IPS DF 4.7 (cell line): Measurements from ENCODE around the gene COPS4.
"Not testable (repeated sequence)": the region's sequence is repeated elsewhere in the genome, so short reads cannot be mapped to it uniquely, and the experiment has no call there.

Experiments used
- DNase-seq: peaks from one replicate; pipeline ENCODE4 v3.0.0-alpha.2; 2013; ENCODE audit warnings: low spot score; ENCODE audit errors: extremely low read depth

Gene COPS4

DNA sequence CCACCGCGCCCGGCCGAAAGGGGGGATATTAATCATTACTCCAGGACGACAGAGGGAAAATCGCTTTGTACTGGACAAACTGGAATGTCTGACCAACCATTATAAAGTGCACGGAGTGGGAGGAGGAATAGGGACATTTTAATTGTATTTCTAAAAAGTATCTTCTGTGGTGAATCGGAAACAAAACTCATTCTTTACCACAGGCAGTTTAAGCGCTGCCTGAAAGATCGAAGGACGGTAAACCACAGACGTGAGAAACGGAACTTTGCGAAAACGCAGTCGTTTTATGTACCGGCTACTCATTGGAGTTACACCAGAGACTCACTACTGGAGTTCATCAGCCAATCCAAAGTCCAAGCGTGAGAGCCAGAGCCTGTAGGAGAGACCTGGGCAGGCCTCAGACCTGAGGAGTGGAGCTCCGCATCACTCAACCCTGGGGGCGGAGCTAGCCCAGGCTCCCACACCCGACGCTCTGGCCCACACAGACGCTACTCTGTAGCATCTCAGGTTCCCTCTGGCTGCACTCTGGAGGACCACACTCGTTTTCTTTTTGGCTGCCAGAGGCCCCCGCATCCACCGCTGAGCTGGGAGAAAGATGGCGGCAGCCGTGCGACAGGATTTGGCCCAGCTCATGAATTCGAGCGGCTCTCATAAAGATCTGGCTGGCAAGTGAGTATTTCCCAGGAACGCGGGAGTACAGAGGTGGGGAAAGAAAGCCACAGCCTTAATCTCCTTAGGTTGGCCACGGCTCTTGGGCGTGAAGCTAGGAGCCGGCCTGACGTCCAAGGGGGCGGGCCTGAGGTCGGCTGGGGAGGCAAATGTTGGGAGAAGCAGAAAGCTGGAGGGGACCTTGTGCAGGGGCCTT is at the start of gene COPS4:
Gene COPS4 (plus strand): TSS at position 554 of the 865 bp plus-strand sequence. CDS start 42 bp downstream, at position 596.
- peak; percentile 99 for DNase-seq

DNA sequence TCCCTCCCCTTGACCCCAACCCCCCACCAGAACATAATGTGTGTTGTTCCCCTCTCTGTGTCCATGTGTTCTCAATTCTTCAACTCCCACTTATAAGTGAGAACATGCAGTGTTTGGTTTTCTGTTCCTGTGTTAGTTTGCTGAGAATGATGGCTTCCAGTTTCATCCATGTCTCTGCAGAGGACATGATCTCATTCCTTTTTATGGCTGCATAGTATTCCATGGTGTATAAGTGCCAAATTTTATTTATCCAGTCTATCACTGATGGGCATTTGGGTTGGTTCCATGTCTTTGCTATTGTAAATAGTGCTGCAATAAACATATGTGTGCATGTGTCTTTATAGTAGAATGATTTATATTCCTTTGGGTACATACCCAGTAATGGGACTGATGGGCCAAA is 47.5 kb upstream of the COPS4 start:
- not testable (repeated sequence) for DNase-seq

DNA sequence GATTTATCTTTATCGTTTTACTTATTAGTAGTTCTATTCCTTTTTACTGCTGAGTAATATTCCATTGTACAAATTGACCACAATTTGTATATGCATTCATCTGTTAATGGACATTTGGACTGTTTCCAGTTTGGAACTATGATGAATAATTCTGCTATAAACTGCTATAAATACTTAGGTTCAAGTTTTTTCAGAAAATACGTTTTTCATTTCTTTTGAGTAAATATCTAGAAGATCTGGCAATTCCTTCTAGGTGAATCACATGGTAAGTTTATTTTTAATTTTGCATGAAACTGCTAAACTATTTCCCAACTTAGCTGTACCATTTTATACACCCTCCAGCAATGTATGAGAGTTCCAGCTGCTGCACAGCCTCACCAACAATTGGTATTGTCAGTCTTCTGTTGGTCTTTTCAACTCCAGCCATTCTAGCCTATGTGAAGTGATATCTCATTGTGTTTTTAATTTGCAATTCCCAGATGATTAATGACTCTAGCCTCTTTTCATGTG is 46.6 kb upstream of the COPS4 start:
- no peak for DNase-seq

DNA sequence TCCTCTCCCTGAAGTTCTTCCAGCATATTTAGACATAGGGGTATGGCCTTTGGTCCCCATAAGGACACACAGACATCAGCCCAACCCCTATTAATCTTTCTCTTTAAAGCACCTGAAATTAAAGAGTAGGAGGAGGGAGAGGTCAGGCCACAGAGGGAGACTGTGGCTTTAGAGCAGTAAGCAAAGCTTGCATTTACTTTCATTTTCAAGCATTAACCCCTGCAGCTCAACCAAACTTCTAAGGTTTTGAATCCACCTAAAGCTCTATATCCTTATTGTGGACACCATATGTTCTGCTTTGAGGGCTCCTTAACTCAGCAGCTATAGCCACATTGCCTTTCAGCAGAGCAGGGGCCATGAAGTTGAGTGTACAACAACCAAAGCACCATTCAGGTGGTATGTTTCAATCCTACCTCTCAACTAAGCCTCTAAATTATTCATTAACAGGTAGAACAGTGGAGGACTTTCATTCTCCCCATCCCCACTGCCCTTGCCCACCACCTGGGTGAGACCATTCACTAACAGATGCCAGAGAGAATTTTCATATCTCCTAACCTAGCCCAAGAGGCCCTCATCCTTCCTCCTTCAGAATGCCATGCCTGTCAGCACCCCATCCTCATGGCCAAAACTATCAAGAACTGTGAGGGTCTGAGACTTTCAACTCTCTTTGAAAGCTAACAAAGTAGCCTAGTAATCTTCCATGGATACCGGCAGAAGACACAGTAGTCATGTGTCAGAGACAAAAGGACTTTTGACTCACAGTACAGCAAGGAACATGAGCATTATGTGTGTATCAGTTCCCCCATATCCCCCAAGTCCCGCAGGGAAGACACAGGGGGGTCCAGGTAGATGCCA is 45.2 kb upstream of the COPS4 start:
- DNase-seq = no peak

DNA sequence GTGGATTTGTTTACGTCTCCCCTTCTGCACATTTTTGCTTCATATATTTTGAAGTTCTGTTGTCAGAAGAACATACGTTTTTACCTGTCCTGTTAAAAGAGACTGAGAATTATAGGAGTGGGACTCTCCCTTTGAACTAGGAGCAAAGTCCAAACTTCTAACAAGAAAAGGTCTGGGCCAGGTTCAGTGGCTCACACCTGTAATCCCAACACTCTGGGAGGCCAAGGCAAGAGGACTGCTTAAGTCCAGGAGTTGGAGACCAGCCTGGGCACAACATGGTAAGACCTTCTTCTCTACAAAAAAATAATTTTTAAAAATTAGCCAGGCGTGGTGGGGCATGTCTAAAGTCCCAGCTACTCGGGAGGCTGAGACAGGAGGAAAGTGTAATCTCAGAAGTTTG is 40.1 kb upstream of the COPS4 start:
- DNase-seq = no peak

DNA sequence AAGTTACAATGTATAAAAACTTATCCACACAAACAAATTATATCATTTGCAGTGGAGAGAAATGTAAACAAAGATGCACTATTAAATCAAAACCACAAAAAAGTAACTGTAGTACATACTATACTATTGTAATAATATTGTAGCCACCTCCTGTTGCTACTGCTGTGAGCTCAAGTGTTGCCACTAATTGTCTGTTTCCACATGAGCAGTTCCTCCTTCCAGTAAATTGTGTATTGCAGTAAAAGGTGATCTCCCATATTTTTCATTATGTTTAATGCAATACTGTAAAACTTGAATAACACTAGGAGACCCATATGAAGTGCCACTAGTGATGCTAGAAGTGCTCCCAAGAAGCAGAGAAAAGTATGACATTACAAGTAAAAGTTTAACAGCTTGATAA is 36.1 kb upstream of the COPS4 start:
- DNase-seq = no peak

DNA sequence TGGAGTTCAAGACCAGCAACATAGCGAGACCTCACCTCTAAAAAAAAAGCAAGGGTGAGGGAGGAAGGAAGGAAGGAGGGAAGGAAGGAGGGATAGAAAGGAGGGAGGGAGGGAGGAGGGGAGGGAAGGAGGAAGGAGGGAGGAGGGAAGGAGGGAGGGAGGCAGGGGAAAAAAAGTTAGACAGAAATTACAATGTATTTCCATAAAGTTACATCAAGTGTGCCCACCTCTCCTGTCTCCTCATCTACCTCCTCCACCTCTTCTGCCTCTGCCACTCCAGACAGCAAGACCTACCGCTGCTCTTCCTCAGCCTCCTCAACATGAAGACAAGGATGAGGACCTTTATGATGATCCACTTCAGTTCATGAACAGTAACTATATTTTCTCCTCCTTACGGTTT is 32.7 kb upstream of the COPS4 start:
- DNase-seq = no peak

DNA sequence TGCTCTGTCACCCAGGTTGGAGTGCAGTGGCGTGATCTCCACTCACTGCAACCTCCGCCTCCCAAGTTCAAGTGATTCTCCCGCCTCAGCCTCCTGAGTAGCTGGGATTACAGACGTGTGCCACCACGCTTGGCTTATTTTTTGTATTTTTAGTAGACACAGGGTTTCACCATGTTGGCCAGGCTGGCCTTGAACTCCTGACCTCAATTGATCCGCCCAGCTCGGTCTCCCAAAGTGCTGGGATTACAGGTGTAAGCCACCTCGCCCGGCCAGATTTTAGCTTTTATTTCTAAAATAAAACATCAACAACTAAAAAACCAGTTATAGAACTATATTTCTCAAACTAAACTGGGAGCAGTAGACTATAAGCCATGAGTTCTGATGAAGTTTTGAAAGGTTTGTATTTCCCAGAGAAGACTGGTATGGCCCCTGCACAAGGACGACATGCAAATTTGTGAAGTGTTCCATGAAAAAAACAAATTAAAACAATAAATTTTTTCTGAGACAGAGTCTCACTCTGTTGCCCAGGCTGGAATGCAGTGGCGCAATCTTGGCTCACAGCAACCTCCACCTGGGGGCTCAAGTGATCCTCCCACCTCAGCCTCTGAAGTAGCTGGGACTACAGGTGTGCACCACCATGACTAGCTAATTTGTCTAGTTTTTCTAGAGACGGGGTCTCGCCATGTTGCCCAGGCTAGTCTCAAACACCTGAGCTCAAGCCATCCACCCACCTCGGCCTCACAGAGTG is 31.8 kb upstream of the COPS4 start:
- DNase-seq = not testable (repeated sequence)

DNA sequence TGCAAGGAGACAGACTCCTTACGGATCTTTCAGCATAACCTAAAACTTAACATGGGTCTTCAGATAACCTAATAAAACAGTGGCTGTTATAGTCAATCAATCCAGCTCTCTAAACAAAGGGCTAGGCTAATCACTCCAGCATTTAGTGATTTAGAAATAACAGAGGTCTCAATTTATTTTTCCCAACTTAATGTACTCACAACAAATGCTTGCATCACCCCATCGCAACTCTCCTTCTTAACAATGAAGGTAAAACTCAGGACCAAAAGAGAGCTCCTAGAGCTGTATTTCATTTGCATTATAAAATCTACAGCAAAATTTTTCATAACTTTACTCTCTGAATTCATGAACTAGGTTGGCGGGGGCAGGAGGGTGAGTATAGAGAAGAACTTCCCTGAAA is 25.5 kb upstream of the COPS4 start:
- DNase-seq = no peak

DNA sequence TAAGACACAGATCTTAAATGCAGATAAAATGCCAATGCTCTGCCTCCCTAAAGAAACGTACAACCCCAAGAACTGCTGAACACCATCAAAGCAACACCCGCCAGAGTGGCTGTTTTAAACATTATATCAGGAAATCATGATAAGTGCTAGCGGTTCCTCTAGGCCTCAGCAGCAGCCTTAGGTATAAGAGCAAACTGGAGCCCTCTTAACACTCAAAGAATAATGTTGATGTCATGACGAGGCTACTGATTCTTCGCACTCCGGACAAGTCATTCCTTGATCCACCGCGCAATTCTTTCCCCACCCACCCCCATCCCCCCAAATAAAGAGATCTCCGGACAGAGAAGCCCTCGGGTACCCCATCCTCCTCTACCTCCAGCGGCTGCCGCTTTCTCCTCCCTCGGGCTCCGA is 24.9 kb upstream of the COPS4 start:
- DNase-seq = no peak

DNA sequence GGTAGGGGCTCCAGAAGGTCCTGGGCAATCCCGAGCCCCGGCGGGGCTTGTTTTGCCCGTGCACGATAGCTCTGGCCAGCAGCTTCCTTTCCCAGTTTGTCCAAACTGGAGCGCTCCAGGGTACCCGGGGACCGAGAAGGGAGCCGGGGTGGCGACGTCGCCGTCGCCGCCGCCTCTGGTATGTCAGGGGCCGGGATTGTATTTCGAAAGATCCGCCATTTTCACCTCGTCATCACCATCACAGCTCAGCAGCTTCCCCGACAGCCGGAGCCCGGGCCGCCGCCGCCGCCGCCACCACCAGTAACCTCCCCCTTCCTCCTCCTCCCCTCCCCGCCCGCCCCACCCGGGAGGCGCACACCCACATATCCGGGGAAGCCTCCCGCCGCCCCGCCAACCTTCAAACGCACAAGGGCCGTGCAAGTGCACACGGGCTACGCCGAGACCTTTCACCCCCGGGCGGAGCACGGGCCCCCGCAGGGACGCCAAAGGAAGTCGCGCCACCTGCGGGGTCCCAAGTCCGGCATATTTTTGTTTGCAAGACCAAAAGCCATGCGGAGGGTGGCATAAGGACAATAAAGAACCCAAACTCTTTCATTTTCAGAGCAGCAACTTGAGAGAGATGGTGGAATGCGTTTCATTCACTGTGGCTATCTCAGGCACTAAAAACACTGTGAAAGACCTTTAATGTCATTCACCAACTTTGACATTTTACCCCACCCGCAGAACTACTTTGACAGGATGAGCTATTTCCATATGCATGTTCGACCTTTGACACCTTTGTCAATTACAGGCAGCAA is 24.3 kb upstream of the COPS4 start, which contains the start of gene LIN54:
Gene LIN54 (minus strand): TSS at position 302 of the 797 bp plus-strand sequence. CDS start 25,979 bp downstream, outside the sequence.
- no peak for DNase-seq

DNA sequence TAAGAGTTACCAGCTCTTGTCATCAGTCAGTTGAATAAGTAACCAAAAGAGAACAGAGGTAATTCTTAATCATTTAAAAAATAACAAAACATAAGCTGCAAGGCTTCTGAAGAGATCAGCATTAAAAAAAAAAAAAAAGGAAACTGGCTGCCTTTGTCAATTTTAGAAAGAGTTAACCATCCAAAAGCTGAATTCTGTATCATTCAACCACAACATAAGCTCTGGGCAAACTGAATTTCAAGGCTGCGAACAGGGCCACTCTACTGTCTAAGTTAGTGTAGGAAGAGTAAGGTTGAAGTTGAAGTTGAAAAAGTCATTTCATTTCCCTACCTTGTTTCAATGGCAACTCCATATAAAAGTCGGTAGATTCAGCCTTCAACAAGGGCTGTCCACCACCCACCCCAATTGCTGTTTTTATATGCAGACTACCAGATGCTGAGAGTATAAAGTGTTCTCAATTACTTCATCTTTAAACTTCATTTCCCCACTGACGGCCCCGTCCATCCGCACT is 23.2 kb upstream of the COPS4 start:
- no peak for DNase-seq

DNA sequence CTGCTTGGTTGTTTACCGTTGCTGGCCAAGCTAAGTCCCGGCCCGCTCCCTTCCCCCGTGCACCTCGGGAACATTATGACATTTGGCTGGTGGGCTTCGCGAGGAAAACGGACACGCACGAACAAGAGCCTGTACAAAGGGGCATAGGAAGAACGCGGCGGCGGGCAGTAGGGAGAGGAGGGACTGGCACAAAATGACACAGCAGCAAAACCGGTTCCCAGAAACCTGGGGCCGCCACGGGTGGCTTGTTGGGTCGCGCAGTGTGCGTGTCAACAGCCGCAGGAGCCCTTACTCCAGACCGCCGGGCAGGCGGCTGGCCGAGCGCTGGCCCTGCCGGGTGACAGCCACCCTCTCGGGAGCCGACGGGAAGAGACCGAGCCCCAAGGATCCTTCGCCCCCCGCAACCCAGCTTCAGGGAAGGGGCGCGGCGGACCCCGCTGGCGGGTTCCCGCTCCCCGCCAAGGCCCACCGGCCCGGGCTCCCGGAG is 22.7 kb upstream of the COPS4 start:
- no peak for DNase-seq

DNA sequence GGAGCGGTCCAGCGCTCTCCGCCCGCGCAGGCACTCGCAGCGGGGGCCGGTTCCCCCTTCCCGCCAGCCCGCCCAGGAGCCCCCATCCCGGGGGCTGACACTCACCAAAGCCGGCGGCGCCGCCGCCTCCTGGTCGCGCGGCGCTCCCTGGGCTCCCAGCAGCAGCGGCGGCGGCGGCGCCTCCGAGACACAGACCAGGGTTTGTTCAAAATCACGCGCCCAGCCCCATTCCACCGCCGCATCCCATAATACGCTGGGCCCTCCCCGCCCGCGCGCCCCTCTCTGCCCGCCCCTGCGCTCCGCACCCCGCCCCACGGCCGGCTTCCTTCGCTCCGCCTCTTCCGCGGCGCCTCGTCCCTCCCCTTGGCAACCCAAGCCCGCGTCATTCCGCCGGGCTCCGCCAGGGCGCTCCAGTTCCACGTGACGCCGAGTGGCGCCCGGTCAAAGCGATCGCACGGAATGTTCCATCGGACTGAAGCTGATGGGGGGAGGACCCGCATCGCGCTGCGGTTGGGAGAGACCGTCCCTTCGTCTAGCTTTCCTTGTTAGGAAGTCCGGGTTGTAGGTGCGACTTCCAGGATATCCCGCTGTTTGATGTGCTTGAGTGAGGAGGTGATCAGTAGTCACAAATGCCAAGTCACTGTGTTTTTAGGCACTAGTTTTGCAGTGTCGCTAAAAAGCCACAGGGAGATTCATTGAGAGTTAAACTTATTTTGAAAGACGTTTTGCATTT is 22.1 kb upstream of the COPS4 start:
- peak; percentile 80 for DNase-seq

DNA sequence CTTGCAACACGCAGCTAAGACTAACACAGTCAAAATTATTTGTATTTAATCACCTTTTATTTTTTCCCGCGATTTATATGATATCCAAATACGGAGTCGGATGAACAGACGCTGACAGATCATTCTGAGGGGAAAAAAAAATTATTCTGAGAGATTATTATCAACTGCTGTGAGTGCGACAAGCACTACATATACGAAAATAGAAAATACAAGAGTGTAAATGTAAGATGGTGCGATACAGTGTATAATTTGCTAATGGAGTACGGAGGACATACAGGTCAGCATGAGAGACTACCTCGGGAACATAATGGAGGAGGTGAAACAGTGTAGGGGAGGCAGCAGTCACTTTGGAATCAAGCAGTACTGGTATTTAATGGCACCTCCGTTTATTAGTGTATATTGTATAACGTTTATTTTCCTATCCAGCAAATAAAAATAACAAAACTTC is 21.5 kb upstream of the COPS4 start:
- no peak for DNase-seq

DNA sequence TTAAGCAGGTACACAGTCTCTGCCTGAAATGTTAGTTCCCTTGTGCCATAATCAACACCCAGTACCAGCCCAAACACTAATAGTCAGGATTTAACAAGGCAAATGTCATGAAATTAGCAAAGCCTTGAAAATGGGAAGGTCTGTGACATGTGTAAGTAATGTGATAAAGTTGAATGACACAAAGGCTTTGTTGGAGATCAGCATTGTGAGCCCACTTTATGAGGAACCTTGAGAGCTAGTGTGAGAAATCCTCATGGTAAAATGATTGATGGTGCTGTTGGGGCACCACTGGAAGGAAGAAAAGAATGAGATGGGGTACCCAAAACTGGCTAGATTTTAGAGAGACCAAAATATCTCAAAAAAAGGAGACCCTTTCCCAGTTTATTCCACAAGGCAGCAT is 21.1 kb upstream of the COPS4 start:
- no peak for DNase-seq

DNA sequence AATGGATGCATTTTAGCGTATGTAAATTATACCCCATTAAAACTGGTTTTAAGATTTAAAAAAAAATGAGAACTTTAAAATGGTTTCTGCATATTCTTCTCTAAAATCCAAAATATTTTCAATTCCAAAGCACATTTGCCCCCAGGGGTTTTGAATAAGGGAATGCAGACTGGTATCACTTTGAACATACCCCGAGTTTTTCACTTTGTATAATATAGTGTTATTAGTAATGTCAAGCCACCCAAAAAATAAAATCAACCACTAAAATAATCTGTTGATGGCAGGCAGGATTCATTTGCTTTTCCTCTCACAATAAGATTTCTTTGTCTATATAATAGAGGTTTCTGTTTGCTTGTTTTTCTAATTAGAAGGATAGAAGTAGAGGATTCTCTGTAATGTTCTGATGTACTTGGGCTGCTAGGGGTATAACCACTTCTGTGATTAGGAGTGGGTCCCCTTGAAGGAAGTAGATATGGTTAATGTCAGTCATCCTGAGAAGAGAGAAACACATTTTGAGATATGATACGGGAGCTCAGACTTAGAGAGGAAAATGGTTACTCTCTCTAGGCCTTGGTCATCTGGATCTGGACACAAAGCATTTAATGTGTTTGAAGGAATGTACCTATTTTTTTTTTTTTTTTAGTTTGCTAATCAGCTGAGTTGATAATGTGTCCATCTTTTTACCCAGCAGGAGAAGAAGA is 15.0 kb upstream of the COPS4 start:
- no peak for DNase-seq

DNA sequence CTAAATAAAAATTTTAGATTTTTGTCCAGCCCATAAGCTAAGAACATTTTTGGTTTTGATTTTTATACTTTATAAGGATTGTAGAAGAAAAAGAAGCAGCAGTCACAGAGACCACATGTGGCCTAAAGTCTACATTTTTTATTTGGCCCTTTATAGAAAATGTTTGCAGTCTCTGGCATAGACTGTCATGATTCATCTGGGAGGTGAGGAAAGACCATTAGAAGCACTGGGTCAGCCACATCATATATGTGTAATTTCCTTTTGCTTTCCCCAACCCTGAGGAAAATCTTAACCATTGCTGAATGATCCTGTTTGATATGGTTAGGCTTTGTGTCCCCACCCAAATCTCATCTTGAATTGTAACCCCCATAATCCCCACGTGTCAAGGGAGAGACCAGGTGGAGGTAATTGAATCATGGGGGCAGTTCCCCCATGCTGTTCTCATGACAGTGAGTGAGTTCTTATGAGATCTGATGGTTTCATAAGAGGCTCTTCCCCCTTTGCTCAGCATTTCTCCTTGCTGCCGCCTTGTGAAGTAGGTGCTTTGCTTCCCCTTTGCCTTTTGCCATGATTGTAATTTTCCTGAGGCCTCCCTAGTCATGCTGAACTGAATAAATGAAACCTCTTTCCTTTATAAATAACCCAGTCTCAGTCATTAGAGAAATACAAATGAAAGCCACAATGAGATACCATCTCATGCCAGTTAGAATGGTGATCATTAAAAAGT is 12.1 kb upstream of the COPS4 start:
- DNase-seq = no peak
